Endothelial cell of umbilical vein (primary cell): Measurements from ENCODE around the gene MAP3K15. TPM values are rescaled to one million over a fixed set of nuclear protein-coding genes. Genes with fewer than 3 reads are reported as not detected.

ENCODE experiments used
- BruUV-seq: library from RNA; stranded (reverse); fragments of 400-500 nt; replicated peaks from 2 replicates; lab custom pipeline; 2021; lab: Mats Ljungman, UMichigan
- CTCF ChIA-PET: fragments of 300-600, 350-600 bp; sonication (Branson Sonifier 250); formaldehyde crosslinking; loops from one replicate; lab custom pipeline; 2021; ENCODE audit warnings: antibody characterized with exemption, inconsistent platforms; lab: Charles Lee
- POLR2A ChIA-PET: fragments of 300-600, 350-600 bp; sonication (Branson Sonifier 250); formaldehyde crosslinking; loops from one replicate; lab custom pipeline; 2021; ENCODE audit warnings: antibody characterized with exemption, inconsistent platforms; lab: Charles Lee
- DNase-seq: peaks from one replicate; pipeline ENCODE4 v3.0.0-alpha.2; 2011; ENCODE audit warnings: low read depth, low spot score
- FAIRE-seq: peaks from 2 replicates; lab custom pipeline; 2011; peaks lifted over from hg19 to GRCh38; lab: Jason Lieb, UNC
- H2AFZ ChIP-seq: 2 replicates; pipeline ENCODE4 v1.6.0; 2012; ENCODE audit warnings: low read depth, low read length, control low read depth, inconsistent platforms
- H3K27ac ChIP-seq: 2 replicates; pipeline ENCODE4 v1.5.1; 2011; ENCODE audit warnings: low read depth, mild to moderate bottlenecking, control low read depth, low read length, moderate library complexity; ENCODE audit not compliant: insufficient read depth
- H3K27me3 ChIP-seq, 2 experiments: 2 replicates each; pipeline versions ENCODE4 v1.6.0 to v1.6.1; 2011; ENCODE audit warnings: low read length in 2 of 2, mixed read lengths in 1 of 2; ENCODE audit not compliant: control insufficient read depth in 2 of 2, insufficient read depth in 2 of 2
- H3K36me3 ChIP-seq, 2 experiments: 2 replicates in 1 of 2; 3 replicates in 1 of 2; pipeline ENCODE4 v1.5.1; 2011; ENCODE audit warnings: low read length in 2 of 2, mild to moderate bottlenecking in 1 of 2, moderate library complexity in 1 of 2; ENCODE audit not compliant: control insufficient read depth in 2 of 2, insufficient read depth in 2 of 2; ENCODE audit errors: extremely low read depth in 1 of 2
- H3K4me1 ChIP-seq: 3 replicates; pipeline ENCODE4 v1.5.1; 2011; ENCODE audit warnings: mild to moderate bottlenecking, low read length; ENCODE audit not compliant: control insufficient read depth, insufficient read depth; ENCODE audit errors: extremely low read depth
- H3K4me2 ChIP-seq: 2 replicates; pipeline ENCODE4 v1.6.1; 2011; ENCODE audit warnings: low read length, control low read depth, mixed read lengths; ENCODE audit not compliant: insufficient read depth
- H3K4me3 ChIP-seq, 3 experiments: fragments of 200-600 bp in 1 of 3; sonication (generic), shearing (Covaris generic) in 1 of 3; replicated peaks in 1 of 3; 2 replicates each; pipeline ENCODE4 v1.5.1; 2011 to 2016; ENCODE audit warnings: control low read depth in 3 of 3, low read length in 3 of 3, mild to moderate bottlenecking in 2 of 3, inconsistent platforms in 1 of 3, low read depth in 1 of 3, moderate library complexity in 1 of 3; ENCODE audit not compliant: insufficient read depth in 1 of 3
- H3K79me2 ChIP-seq: 2 replicates; pipeline ENCODE4 v1.6.0; 2012; ENCODE audit warnings: low read length, inconsistent platforms; ENCODE audit not compliant: control insufficient read depth, insufficient read depth
- H3K9ac ChIP-seq: replicated peaks from 2 replicates; pipeline ENCODE3; 2011; ENCODE audit warnings: low read length, control low read depth; ENCODE audit not compliant: insufficient read depth; ENCODE audit errors: extremely low read depth
- H3K9me1 ChIP-seq: replicated peaks from 3 replicates; pipeline ENCODE4 v1.6.0; 2011; ENCODE audit warnings: mild to moderate bottlenecking, low read length; ENCODE audit not compliant: control insufficient read depth, insufficient read depth; ENCODE audit errors: extremely low read depth
- H3K9me3 ChIP-seq: replicated peaks from 2 replicates; pipeline ENCODE4 v1.5.1; 2012; ENCODE audit warnings: low read length, inconsistent platforms; ENCODE audit not compliant: control insufficient read depth, insufficient read depth
- H4K20me1 ChIP-seq: replicated peaks from 2 replicates; pipeline ENCODE3; 2011; ENCODE audit warnings: mild to moderate bottlenecking, low read length; ENCODE audit not compliant: control insufficient read depth, insufficient read depth; ENCODE audit errors: extremely low read depth
- EZH2 ChIP-seq: IDR thresholded peaks from 2 replicates; pipeline ENCODE4 v1.6.1; 2012; ENCODE audit warnings: borderline replicate concordance, low read depth, mild to moderate bottlenecking, moderate library complexity, low read length, inconsistent platforms; ENCODE audit not compliant: severe bottlenecking
- FOS ChIP-seq: IDR thresholded peaks from 2 replicates; pipeline ENCODE4 v1.6.1; 2011; ENCODE audit warnings: mild to moderate bottlenecking, low read length, moderate library complexity, borderline replicate concordance; ENCODE audit not compliant: insufficient read depth
- GATA2 ChIP-seq: IDR thresholded peaks from 2 replicates; pipeline ENCODE4 v1.7.0; 2011; ENCODE audit warnings: low read depth, mild to moderate bottlenecking, moderate library complexity, mixed read lengths, low read length; ENCODE audit not compliant: insufficient read length, insufficient read depth
- JUN ChIP-seq: IDR thresholded peaks from 2 replicates; pipeline ENCODE4 v1.6.1; 2011; ENCODE audit warnings: borderline replicate concordance, low read depth; ENCODE audit not compliant: insufficient read length, insufficient read depth
- MYC ChIP-seq: IDR thresholded peaks from one replicate; pipeline ENCODE4 v1.6.1; 2011; ENCODE audit warnings: mild to moderate bottlenecking, low read depth, low read length
- POLR2A ChIP-seq: IDR thresholded peaks from 2 replicates; pipeline ENCODE4 v1.6.1; 2012; ENCODE audit warnings: low read depth, mild to moderate bottlenecking, control low read depth, low read length
- POLR2AphosphoS5 ChIP-seq: IDR thresholded peaks from 2 replicates; pipeline ENCODE4 v1.6.1; 2012; ENCODE audit warnings: low read depth, mild to moderate bottlenecking, control low read depth, low read length, moderate library complexity; ENCODE audit not compliant: insufficient read depth
- dilution Hi-C: fragments of 300-500 bp; cut with MboI; formaldehyde crosslinking; loops from one replicate; pipeline ENCODE4 v1.15.0; 2019; ENCODE audit warnings: low sequenced_read_pairs; ENCODE audit not compliant: extremely low pct_ligation_motif_present
- intact Hi-C: fragments of 100-400 bp; cut with micrococcal nuclease; formaldehyde crosslinking; loops from one replicate; pipeline ENCODE4 v1.10.0; 2022
- polyA plus RNA-seq, 4 experiments: library from polyadenylated mRNA; depleted of rRNA in 3 of 4; stranded (reverse) in 3 of 4; unstranded in 1 of 4; fragments of >200 nt; gene quantifications; 2 replicates each; pipeline versions ENCODE4 v1.2.1 to v1.2.3, GENCODE V29; 2011 to 2012; ENCODE audit warnings: missing spikeins in 1 of 4
- total RNA-seq: library from RNA; stranded (reverse); gene quantifications from 2 replicates; pipeline ENCODE4 v1.2.3, GENCODE V29; 2021
- TF ChIP-seq, protein P1 (sequence below), 2 donors: IDR thresholded peaks; 1 replicate in 1 of 2; 2 replicates in 1 of 2; pipeline ENCODE4 v1.5.1; 2011; ENCODE audit warnings: low read length in 2 of 2, mild to moderate bottlenecking in 2 of 2, moderate library complexity in 2 of 2, control low read depth in 1 of 2, inconsistent platforms in 1 of 2, low read depth in 1 of 2; ENCODE audit not compliant: insufficient read depth in 1 of 2; ENCODE audit errors: extremely low read depth in 1 of 2
- TF ChIP-seq, protein P2 (sequence below): IDR thresholded peaks from 2 replicates; pipeline ENCODE4 v1.6.1; 2011; ENCODE audit not compliant: insufficient read depth, insufficient read length

The MAP3K15 gene
- total and polyA plus RNA-seq, 2 donors (not counting 3 experiments of a cell fraction or from before 2014, with no cell fraction given): 0.01 to 0.09 TPM

DNA sequence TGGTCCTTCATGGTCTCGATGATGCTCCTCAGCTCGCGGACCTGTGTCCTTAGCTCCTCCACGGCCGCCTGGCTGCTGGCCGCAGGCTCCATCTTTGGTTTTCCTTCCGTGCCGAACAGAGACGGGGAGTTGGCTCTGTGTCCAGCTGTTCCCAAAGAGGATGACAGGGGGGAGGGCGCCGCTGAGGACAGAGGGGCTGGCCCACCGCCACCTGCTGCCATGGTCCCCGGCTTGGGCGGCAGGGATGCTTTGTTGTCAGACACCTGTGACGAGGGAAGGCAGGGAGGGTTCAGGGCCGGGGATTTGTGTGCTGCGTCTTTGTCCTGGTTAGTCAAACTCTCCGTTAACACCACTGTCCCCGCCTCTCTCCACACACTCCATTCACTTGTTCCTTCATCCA is 26.6 kb upstream of the MAP3K15 start:
- H3K79me2 ChIP-seq: no peaks in the 10 kb centered on the region
- no peaks in the 10 kb centered on the region for H3K9me3 ChIP-seq
- TF ChIP-seq MYC: no peak
- TF ChIP-seq, protein P1, sequence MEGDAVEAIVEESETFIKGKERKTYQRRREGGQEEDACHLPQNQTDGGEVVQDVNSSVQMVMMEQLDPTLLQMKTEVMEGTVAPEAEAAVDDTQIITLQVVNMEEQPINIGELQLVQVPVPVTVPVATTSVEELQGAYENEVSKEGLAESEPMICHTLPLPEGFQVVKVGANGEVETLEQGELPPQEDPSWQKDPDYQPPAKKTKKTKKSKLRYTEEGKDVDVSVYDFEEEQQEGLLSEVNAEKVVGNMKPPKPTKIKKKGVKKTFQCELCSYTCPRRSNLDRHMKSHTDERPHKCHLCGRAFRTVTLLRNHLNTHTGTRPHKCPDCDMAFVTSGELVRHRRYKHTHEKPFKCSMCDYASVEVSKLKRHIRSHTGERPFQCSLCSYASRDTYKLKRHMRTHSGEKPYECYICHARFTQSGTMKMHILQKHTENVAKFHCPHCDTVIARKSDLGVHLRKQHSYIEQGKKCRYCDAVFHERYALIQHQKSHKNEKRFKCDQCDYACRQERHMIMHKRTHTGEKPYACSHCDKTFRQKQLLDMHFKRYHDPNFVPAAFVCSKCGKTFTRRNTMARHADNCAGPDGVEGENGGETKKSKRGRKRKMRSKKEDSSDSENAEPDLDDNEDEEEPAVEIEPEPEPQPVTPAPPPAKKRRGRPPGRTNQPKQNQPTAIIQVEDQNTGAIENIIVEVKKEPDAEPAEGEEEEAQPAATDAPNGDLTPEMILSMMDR (IDR thresholded peaks at IDR 0.05; ENCODE audit: extremely low read depth in 1 of 2, insufficient read depth in 1 of 2, low read depth in 1 of 2, low read length in 2 of 2): no peak
- TF ChIP-seq POLR2AphosphoS5: no peak
- TF ChIP-seq, protein P2, sequence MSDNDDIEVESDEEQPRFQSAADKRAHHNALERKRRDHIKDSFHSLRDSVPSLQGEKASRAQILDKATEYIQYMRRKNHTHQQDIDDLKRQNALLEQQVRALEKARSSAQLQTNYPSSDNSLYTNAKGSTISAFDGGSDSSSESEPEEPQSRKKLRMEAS: no peak
- no peak for TF ChIP-seq POLR2A
- TF ChIP-seq FOS: no peak
- no peak for TF ChIP-seq GATA2
- TF ChIP-seq JUN: no peak
- TF ChIP-seq EZH2: no peak
- no TSS peak for BruUV-seq
- POLR2A ChIA-PET: no interaction called here
- H3K9me1 ChIP-seq: no peaks in the 10 kb centered on the region
- H3K4me2 ChIP-seq: no peak overlapping the region
- no peak for DNase-seq
- dilution Hi-C loops (no loop called here), intact Hi-C loops (loop anchor here (10.0 kb wide), 1 partner anchor 523 kb away; no protein-coding TSS in a partner anchor)
- no peaks in the 10 kb centered on the region for H3K36me3 ChIP-seq
- no peak overlapping the region for H3K9ac ChIP-seq
- H3K4me3 ChIP-seq: no peak overlapping the region
- no peaks in the 10 kb centered on the region for H3K4me1 ChIP-seq
- no peak overlapping the region for H3K27ac ChIP-seq
- FAIRE-seq: no peak
- CTCF ChIA-PET: no interaction called here
- no peaks in the 10 kb centered on the region for H3K27me3 ChIP-seq
- H2AFZ ChIP-seq: no peak overlapping the region
- no peaks in the 10 kb centered on the region for H4K20me1 ChIP-seq
